ENCODE data around the gene PRSS12.
A peak's percentile ranks its signal among the peaks of the same experiment; 100 is the strongest.

PRSS12 gene

GRCh38 chr4:118390121-118390520 lies 37.3 kb upstream of the PRSS12 start:
- TF ChIP-seq, protein P1, sequence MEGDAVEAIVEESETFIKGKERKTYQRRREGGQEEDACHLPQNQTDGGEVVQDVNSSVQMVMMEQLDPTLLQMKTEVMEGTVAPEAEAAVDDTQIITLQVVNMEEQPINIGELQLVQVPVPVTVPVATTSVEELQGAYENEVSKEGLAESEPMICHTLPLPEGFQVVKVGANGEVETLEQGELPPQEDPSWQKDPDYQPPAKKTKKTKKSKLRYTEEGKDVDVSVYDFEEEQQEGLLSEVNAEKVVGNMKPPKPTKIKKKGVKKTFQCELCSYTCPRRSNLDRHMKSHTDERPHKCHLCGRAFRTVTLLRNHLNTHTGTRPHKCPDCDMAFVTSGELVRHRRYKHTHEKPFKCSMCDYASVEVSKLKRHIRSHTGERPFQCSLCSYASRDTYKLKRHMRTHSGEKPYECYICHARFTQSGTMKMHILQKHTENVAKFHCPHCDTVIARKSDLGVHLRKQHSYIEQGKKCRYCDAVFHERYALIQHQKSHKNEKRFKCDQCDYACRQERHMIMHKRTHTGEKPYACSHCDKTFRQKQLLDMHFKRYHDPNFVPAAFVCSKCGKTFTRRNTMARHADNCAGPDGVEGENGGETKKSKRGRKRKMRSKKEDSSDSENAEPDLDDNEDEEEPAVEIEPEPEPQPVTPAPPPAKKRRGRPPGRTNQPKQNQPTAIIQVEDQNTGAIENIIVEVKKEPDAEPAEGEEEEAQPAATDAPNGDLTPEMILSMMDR (IDR thresholded peaks at IDR 0.05; ENCODE audit: insufficient read depth, low read depth, low read length, missing control alignments): no peak
- no peak for DNase-seq (ENCODE audit: low read depth)
- no peak overlapping the region for H3K4me3 ChIP-seq (ENCODE audit: low read length)

DNA sequence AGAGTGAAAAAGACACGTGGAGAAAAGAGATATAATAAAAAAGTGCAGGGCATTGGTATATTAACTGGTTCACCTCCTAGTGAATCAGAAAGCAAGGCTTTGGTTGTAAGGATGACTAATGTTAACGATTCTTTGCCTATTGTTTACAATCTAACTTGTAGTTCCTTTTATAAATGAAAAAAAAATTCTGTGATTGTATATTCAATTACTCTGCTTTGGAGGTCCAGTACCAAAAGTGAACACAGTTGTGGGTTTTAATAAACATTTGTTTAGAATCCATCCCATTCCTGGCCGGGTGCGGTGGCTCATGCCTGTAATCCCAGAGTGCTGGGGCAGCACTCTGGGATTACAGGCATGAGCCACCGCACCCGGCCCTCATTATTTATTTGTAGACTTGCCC lies 36.9 kb upstream of the PRSS12 start:
- no peak overlapping the region for H3K4me3 ChIP-seq (ENCODE audit: low read length)
- TF ChIP-seq, protein P1 (IDR thresholded peaks at IDR 0.05; ENCODE audit: insufficient read depth, low read depth, low read length, missing control alignments): no peak
- DNase-seq (ENCODE audit: low read depth): peak; percentile 34

GRCh38 chr4:118388606-118389005 lies 35.8 kb upstream of the PRSS12 start:
- no peak for DNase-seq (ENCODE audit: low read depth)

GRCh38 chr4:118381902-118382301 lies 29.1 kb upstream of the PRSS12 start:
- no peak for DNase-seq (ENCODE audit: low read depth)
- TF ChIP-seq, protein P1 (IDR thresholded peaks at IDR 0.05; ENCODE audit: insufficient read depth, low read depth, low read length, missing control alignments): no peak

More at GRCh38 chr4:118388606-118389005, 35.8 kb upstream of the PRSS12 start:
- no peak overlapping the region for H3K4me3 ChIP-seq (ENCODE audit: low read length)
- TF ChIP-seq, protein P1 (IDR thresholded peaks at IDR 0.05; ENCODE audit: insufficient read depth, low read depth, low read length, missing control alignments): no peak

DNA sequence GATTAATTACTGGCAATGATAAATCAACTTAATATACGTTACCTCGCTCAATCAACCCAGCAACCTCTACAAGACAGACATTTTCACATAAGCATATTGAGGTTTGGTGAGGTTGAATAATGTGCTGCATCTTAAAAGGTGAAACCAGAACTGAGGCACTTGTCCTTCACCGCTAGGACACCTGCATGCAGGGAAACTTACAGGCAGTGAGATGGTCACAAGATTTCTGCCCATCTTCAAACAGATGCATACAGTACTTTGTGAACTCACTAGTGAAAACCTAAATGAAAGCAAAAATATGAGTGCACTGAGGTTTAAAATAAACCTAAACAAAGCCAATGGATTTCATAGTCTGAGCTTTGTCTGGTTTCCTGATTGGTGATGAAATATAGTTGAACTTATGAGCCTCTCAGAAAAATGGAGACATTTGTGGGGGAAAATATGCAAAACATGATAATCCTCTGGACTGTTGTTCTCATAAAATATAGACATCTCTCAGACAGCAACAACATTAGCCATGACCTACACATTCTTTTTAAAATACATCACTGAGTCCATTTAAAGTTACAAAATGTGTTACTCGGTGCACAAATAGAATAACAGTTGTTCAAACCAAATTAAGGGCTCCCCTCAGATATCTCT lies 20.9 kb upstream of the PRSS12 start:
- no peak for DNase-seq (ENCODE audit: low read depth)
- no peak overlapping the region for H3K4me3 ChIP-seq (ENCODE audit: low read length)
- TF ChIP-seq, protein P1 (IDR thresholded peaks at IDR 0.05; ENCODE audit: insufficient read depth, low read depth, low read length, missing control alignments): no peak

More at GRCh38 chr4:118381902-118382301, 29.1 kb upstream of the PRSS12 start:
- no peak overlapping the region for H3K4me3 ChIP-seq (ENCODE audit: low read length)

GRCh38 chr4:118372251-118372650 lies 19.4 kb upstream of the PRSS12 start:
- TF ChIP-seq, protein P1 (IDR thresholded peaks at IDR 0.05; ENCODE audit: insufficient read depth, low read depth, low read length, missing control alignments): no peak
- DNase-seq (ENCODE audit: low read depth): no peak
- H3K4me3 ChIP-seq (ENCODE audit: low read length): no peak overlapping the region

DNA sequence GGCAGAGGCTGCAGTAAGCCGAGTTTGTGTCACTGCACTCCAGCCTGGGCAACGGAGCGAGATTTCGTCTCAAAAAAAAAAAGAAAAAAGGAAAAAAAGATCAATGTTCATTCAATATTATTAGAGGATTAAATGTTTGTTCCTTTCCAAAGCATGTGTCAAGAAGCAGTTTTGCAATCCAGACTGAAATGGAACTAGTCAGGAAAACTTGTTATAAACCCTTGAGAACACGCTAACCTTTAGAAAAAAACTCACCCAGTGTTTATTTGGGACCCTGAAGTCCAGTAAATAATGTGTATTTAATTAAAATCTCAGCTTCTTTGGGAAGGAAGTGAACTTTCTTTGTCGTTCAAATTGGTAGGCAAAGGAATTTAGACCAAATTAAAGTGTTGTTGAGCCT lies 16.4 kb upstream of the PRSS12 start:
- H3K4me3 ChIP-seq (ENCODE audit: low read length): no peak overlapping the region
- TF ChIP-seq, protein P1 (IDR thresholded peaks at IDR 0.05; ENCODE audit: insufficient read depth, low read depth, low read length, missing control alignments): no peak
- DNase-seq (ENCODE audit: low read depth): no peak
